Stimulated activated CD4-positive, alpha-beta T cell treated with anti-CD3 and anti-CD28 coated beads, Interleukin-2, amount 100 ng/mL, for 48 hours (primary cell): Measurements from ENCODE around the gene PTPN23.

Source experiments
- DNase-seq, 2 donors: peaks; one replicate each; pipeline ENCODE4 v3.0.0-alpha.2; 2020

The PTPN23 gene

GRCh38 chr3:47407896-47408838, 27.3 kb downstream of the PTPN23 start:
- no peak for DNase-seq

GRCh38 chr3:47408839-47409229, 28.0 kb downstream of the PTPN23 start:
- no peak for DNase-seq

GRCh38 chr3:47409284-47409683, 28.5 kb downstream of the PTPN23 start:
- no peak for DNase-seq

- DNase-seq = no peak
Observed at GRCh38 chr3:47409688-47410416, 29.0 kb downstream of the PTPN23 start.

- DNase-seq = no peak
Observed at GRCh38 chr3:47410417-47410720, 29.5 kb downstream of the PTPN23 start.

- DNase-seq = no peak
Observed at GRCh38 chr3:47410801-47411646, 30.2 kb downstream of the PTPN23 start.

GRCh38 chr3:47411696-47412452, 31.1 kb downstream of the PTPN23 start:
- no peak for DNase-seq

GRCh38 chr3:47412453-47412756, 31.6 kb downstream of the PTPN23 start:
- no peak for DNase-seq

- DNase-seq = no peak
Observed at GRCh38 chr3:47412842-47413520, 32.2 kb downstream of the PTPN23 start.

GRCh38 chr3:47413751-47414150, 32.9 kb downstream of the PTPN23 start:
- DNase-seq = no peak

GRCh38 chr3:47414161-47414564, 33.3 kb downstream of the PTPN23 start:
- DNase-seq = no peak

GRCh38 chr3:47414666-47415587, 34.1 kb downstream of the PTPN23 start:
- no peak for DNase-seq

GRCh38 chr3:47416041-47416440, 35.2 kb downstream of the PTPN23 start:
- no peak for DNase-seq

- DNase-seq = no peak
Observed at GRCh38 chr3:47418167-47419082, 37.6 kb downstream of the PTPN23 start.

- no peak for DNase-seq
Observed at GRCh38 chr3:47419083-47420043, 38.5 kb downstream of the PTPN23 start.

- no peak for DNase-seq
Observed at GRCh38 chr3:47420044-47420430, 39.2 kb downstream of the PTPN23 start.

GRCh38 chr3:47420511-47421484, 40.0 kb downstream of the PTPN23 start:
- peak; percentile 91 to 93 for DNase-seq
